Mesothelial cell of epicardium (in vitro differentiated cells): ENCODE measurements around the gene NPSR1. TPM values are rescaled to one million over a fixed set of nuclear protein-coding genes. Genes with fewer than 3 reads are reported as not detected.

Experiments used
- DNase-seq, 2 experiments: peaks; one replicate each; pipeline ENCODE4 v3.0.0; 2021; ENCODE audit warnings: low spot score in 2 of 2; ENCODE audit not compliant: unreplicated experiment in 2 of 2
- H3K27ac Mint-ChIP-seq: 2 replicates; pipeline ENCODE4 v1.8.0; 2021; ENCODE audit warnings: mixed read lengths
- H3K27me3 Mint-ChIP-seq: 2 replicates; pipeline ENCODE4 v1.8.0; 2021; ENCODE audit warnings: low read depth, mixed read lengths
- H3K36me3 Mint-ChIP-seq: 2 replicates; pipeline ENCODE4 v1.8.0; 2021; ENCODE audit warnings: mixed read lengths
- H3K4me1 Mint-ChIP-seq: 2 replicates; pipeline ENCODE4 v1.8.0; 2021; ENCODE audit warnings: mixed read lengths
- H3K4me3 Mint-ChIP-seq: 2 replicates; pipeline ENCODE4 v1.8.0; 2021; ENCODE audit warnings: mild to moderate bottlenecking, moderate library complexity, mixed read lengths
- H3K9me3 Mint-ChIP-seq: 2 replicates; pipeline ENCODE4 v1.8.0; 2021; ENCODE audit warnings: mixed read lengths
- CTCF ChIP-seq: fragments of 200-600 bp; sonication (generic); IDR thresholded peaks from one replicate; pipeline ENCODE4 v1.5.0; 2021; ENCODE audit warnings: antibody characterized with exemption; ENCODE audit not compliant: unreplicated experiment
- total RNA-seq: library from RNA; stranded (reverse); gene quantifications from 3 replicates; pipeline ENCODE4 v1.2.1, GENCODE V29; 2021

NPSR1 gene
- total RNA-seq, 1 donor from 2014 or later: not detected

- no peak overlapping the region for H3K27ac Mint-ChIP-seq
- no peak for TF ChIP-seq CTCF
- no peaks in the 10 kb centered on the region for H3K27me3 Mint-ChIP-seq
- H3K4me1 Mint-ChIP-seq: peaks cover 3% of the 10 kb centered on the region
- H3K36me3 Mint-ChIP-seq: no peaks in the 10 kb centered on the region
- no peak overlapping the region for H3K4me3 Mint-ChIP-seq
- peaks cover 18% of the 10 kb centered on the region for H3K9me3 Mint-ChIP-seq
- DNase-seq: no peak
Measured at GRCh38 chr7:34652809-34653208, 5.2 kb upstream of the NPSR1 start.

GRCh38 chr7:34653787-34654186 is 4.2 kb upstream of the NPSR1 start:
- peaks cover 18% of the 10 kb centered on the region for H3K9me3 Mint-ChIP-seq
- no peak overlapping the region for H3K4me3 Mint-ChIP-seq
- H3K27me3 Mint-ChIP-seq: no peaks in the 10 kb centered on the region
- no peaks in the 10 kb centered on the region for H3K36me3 Mint-ChIP-seq
- DNase-seq: no peak
- TF ChIP-seq CTCF: no peak
- peaks cover 3% of the 10 kb centered on the region for H3K4me1 Mint-ChIP-seq
- no peak overlapping the region for H3K27ac Mint-ChIP-seq

GRCh38 chr7:34655384-34655783 is 2.6 kb upstream of the NPSR1 start:
- no peak overlapping the region for H3K4me3 Mint-ChIP-seq
- H3K36me3 Mint-ChIP-seq: no peaks in the 10 kb centered on the region
- H3K9me3 Mint-ChIP-seq: peaks cover 13% of the 10 kb centered on the region
- DNase-seq: no peak
- TF ChIP-seq CTCF: no peak
- H3K27ac Mint-ChIP-seq: no peak overlapping the region
- H3K27me3 Mint-ChIP-seq: no peaks in the 10 kb centered on the region
- peaks cover 3% of the 10 kb centered on the region for H3K4me1 Mint-ChIP-seq

GRCh38 chr7:34656041-34656440 is 2.0 kb upstream of the NPSR1 start:
- no peaks in the 10 kb centered on the region for H3K27me3 Mint-ChIP-seq
- no peak for TF ChIP-seq CTCF
- no peak for DNase-seq
- H3K9me3 Mint-ChIP-seq: peaks cover 9% of the 10 kb centered on the region
- peaks cover 4% of the 10 kb centered on the region for H3K4me1 Mint-ChIP-seq
- no peaks in the 10 kb centered on the region for H3K36me3 Mint-ChIP-seq
- no peak overlapping the region for H3K4me3 Mint-ChIP-seq
- no peak overlapping the region for H3K27ac Mint-ChIP-seq

- peaks cover 2% of the 10 kb centered on the region for H3K4me1 Mint-ChIP-seq
Measured at GRCh38 chr7:34659472-34660075, 1.6 kb downstream of the NPSR1 start.

More at GRCh38 chr7:34659472-34660075, 1.6 kb downstream of the NPSR1 start:
- Mint-ChIP-seq H3K4me3 (no peak overlapping the region), H3K36me3 (no peaks in the 10 kb centered on the region), H3K9me3 (no peaks in the 10 kb centered on the region), H3K27me3 (peaks cover 16% of the 10 kb centered on the region), H3K27ac (no peak overlapping the region)
- DNase-seq: no peak
- TF ChIP-seq CTCF: no peak
